H1 (cell line): ENCODE measurements around the gene ZNF546. TPM values are rescaled to one million over a fixed set of nuclear protein-coding genes. Genes with fewer than 3 reads are reported as not detected.

ENCODE experiments used
- CTCF ChIA-PET: fragments of 300-600 bp; sonication (Branson Sonifier 250); formaldehyde crosslinking; loops from one replicate; lab custom pipeline; 2021; ENCODE audit not compliant: partially characterized antibody; lab: Charles Lee
- POLR2A ChIA-PET: fragments of 300-600 bp; sonication (Branson Sonifier 250); formaldehyde crosslinking; loops from one replicate; lab custom pipeline; 2021; ENCODE audit warnings: inconsistent platforms; ENCODE audit not compliant: partially characterized antibody; lab: Charles Lee
- DNase-seq, 2 experiments: peaks; one replicate each; pipeline versions ENCODE4 v3.0.0 to v3.0.0-alpha.2; 2010 to 2022; ENCODE audit warnings: low spot score in 2 of 2, low read depth in 1 of 2, mixed read lengths in 1 of 2
- FAIRE-seq: peaks from 2 replicates; lab custom pipeline; 2011; peaks lifted over from hg19 to GRCh38; lab: Jason Lieb, UNC
- H2AFZ ChIP-seq: 2 replicates; pipeline ENCODE4 v1.8.1; 2012; ENCODE audit warnings: low read length, inconsistent platforms
- H2AK5ac ChIP-seq: 2 replicates; pipeline ENCODE4 v1.6.1; 2013; ENCODE audit warnings: low read depth, low read length
- H2BK120ac ChIP-seq: replicated peaks from 2 replicates; pipeline ENCODE3; 2013; ENCODE audit warnings: low read depth, low read length, inconsistent platforms
- H2BK12ac ChIP-seq: 2 replicates; pipeline ENCODE4 v1.6.1; 2013; ENCODE audit warnings: low read depth, low read length
- H2BK15ac ChIP-seq: 2 replicates; pipeline ENCODE4 v1.6.1; 2013; ENCODE audit warnings: low read length
- H2BK20ac ChIP-seq: 2 replicates; pipeline ENCODE4 v1.6.1; 2013; ENCODE audit warnings: low read length
- H2BK5ac ChIP-seq: 2 replicates; pipeline ENCODE4 v1.6.1; 2013; ENCODE audit warnings: low read depth, low read length
- H3K14ac ChIP-seq: 2 replicates; pipeline ENCODE4 v1.6.1; 2013; ENCODE audit warnings: inconsistent platforms; ENCODE audit not compliant: insufficient read length
- H3K18ac ChIP-seq: 2 replicates; pipeline ENCODE4 v1.6.1; 2013; ENCODE audit warnings: low read length; ENCODE audit errors: extremely low read depth
- H3K23ac ChIP-seq: 2 replicates; pipeline ENCODE4 v1.6.1; 2013; ENCODE audit warnings: inconsistent platforms; ENCODE audit not compliant: insufficient read length
- H3K23me2 ChIP-seq: 2 replicates; pipeline ENCODE4 v1.6.1; 2013; ENCODE audit warnings: low read depth, low read length
- H3K27ac ChIP-seq: 2 replicates; pipeline ENCODE4 v1.6.1; 2011; ENCODE audit warnings: low read depth, low read length, inconsistent platforms
- H3K27me3 ChIP-seq, 4 experiments: replicated peaks in 1 of 4; 1 replicate in 1 of 4; 2 replicates in 3 of 4; pipeline versions ENCODE4 v1.6.1 to v1.8.1; 2011 to 2013; ENCODE audit warnings: low read length in 3 of 4, mild to moderate bottlenecking in 3 of 4, inconsistent platforms in 2 of 4, mixed read lengths in 2 of 4, moderate library complexity in 1 of 4; ENCODE audit not compliant: control insufficient read depth in 3 of 4, insufficient read depth in 3 of 4; ENCODE audit errors: extremely low read depth in 1 of 4
- H3K36me3 ChIP-seq, 4 experiments: 2 replicates each; pipeline versions ENCODE4 v1.6.1 to v1.8.1; 2011 to 2013; ENCODE audit warnings: mild to moderate bottlenecking in 4 of 4, low read length in 3 of 4, moderate library complexity in 2 of 4, control low read depth in 1 of 4, inconsistent platforms in 1 of 4; ENCODE audit not compliant: insufficient read depth in 4 of 4, control insufficient read depth in 2 of 4
- H3K4ac ChIP-seq: replicated peaks from 2 replicates; pipeline ENCODE3; 2013; ENCODE audit warnings: low read length, low read depth, mixed read lengths, inconsistent platforms; ENCODE audit not compliant: insufficient read length
- H3K4me1 ChIP-seq, 4 experiments: replicated peaks in 1 of 4; 1 replicate in 1 of 4; 2 replicates in 3 of 4; pipeline versions ENCODE4 v1.6.1 to v1.8.1; 2011 to 2013; ENCODE audit warnings: low read length in 3 of 4, inconsistent platforms in 2 of 4, mixed read lengths in 1 of 4; ENCODE audit not compliant: insufficient read depth in 4 of 4, control insufficient read depth in 3 of 4
- H3K4me2 ChIP-seq, 2 experiments: 2 replicates each; pipeline versions ENCODE4 v1.6.1 to v1.8.1; 2011 to 2013; ENCODE audit warnings: low read depth in 2 of 2, low read length in 2 of 2, control low read depth in 1 of 2, inconsistent platforms in 1 of 2, mild to moderate bottlenecking in 1 of 2; ENCODE audit not compliant: insufficient read depth in 1 of 2
- H3K4me3 ChIP-seq, 4 experiments: fragments of 200-600, 300-600 bp in 1 of 4; sonication (generic), shearing (Covaris generic), sonication (Bioruptor Twin) in 1 of 4; 2 replicates each; pipeline versions ENCODE4 v1.5.1 to v1.8.1; 2011 to 2016; ENCODE audit warnings: low read length in 4 of 4, low read depth in 3 of 4, control low read depth in 2 of 4, inconsistent platforms in 2 of 4, mild to moderate bottlenecking in 2 of 4, mixed read lengths in 1 of 4, moderate library complexity in 1 of 4; ENCODE audit not compliant: insufficient read depth in 2 of 4; ENCODE audit errors: extremely low read depth in 1 of 4
- H3K56ac ChIP-seq: replicated peaks from 2 replicates; pipeline ENCODE3; 2013; ENCODE audit warnings: low read depth, mild to moderate bottlenecking, mixed read lengths, low read length, inconsistent platforms; ENCODE audit not compliant: insufficient read length
- H3K79me1 ChIP-seq: 2 replicates; pipeline ENCODE4 v1.6.1; 2013; ENCODE audit warnings: low read depth, low read length, control low read depth
- H3K79me2 ChIP-seq, 2 experiments: 2 replicates each; pipeline versions ENCODE4 v1.6.1 to v1.8.1; 2012 to 2013; ENCODE audit warnings: low read length in 2 of 2, mild to moderate bottlenecking in 2 of 2, inconsistent platforms in 1 of 2; ENCODE audit not compliant: insufficient read depth in 2 of 2, control insufficient read depth in 1 of 2
- H3K9ac ChIP-seq, 4 experiments: replicated peaks in 1 of 4; 1 replicate in 1 of 4; 2 replicates in 3 of 4; pipeline versions ENCODE4 v1.6.1 to v1.8.1; 2011 to 2013; ENCODE audit warnings: low read depth in 3 of 4, low read length in 3 of 4, control low read depth in 2 of 4, mild to moderate bottlenecking in 2 of 4, moderate library complexity in 2 of 4, inconsistent platforms in 1 of 4; ENCODE audit errors: extremely low read depth in 1 of 4
- H3K9me3 ChIP-seq, 2 experiments: 2 replicates each; pipeline versions ENCODE4 v1.6.1 to v1.8.1; 2012 to 2013; ENCODE audit warnings: mild to moderate bottlenecking in 2 of 2, moderate library complexity in 2 of 2, control low read depth in 1 of 2, inconsistent platforms in 1 of 2, low read depth in 1 of 2, low read length in 1 of 2, mixed read lengths in 1 of 2; ENCODE audit not compliant: insufficient read depth in 2 of 2
- H4K20me1 ChIP-seq, 2 experiments: replicated peaks in 1 of 2; 2 replicates each; pipeline versions ENCODE3 to v1.8.1; 2011 to 2013; ENCODE audit warnings: inconsistent platforms in 2 of 2, low read length in 2 of 2, mild to moderate bottlenecking in 1 of 2; ENCODE audit not compliant: insufficient read depth in 2 of 2, control insufficient read depth in 1 of 2
- H4K5ac ChIP-seq: 2 replicates; pipeline ENCODE4 v1.6.1; 2013; ENCODE audit warnings: low read length, low read depth, mixed read lengths, inconsistent platforms; ENCODE audit not compliant: insufficient read length
- H4K8ac ChIP-seq: 2 replicates; pipeline ENCODE4 v1.8.0; 2013; ENCODE audit warnings: mild to moderate bottlenecking, moderate library complexity, low read length, inconsistent platforms; ENCODE audit not compliant: insufficient read depth; ENCODE audit errors: extremely low read depth
- H4K91ac ChIP-seq: replicated peaks from 2 replicates; pipeline ENCODE3; 2013; ENCODE audit warnings: low read length, mixed read lengths, inconsistent platforms; ENCODE audit not compliant: insufficient read length
- BACH1 ChIP-seq: IDR thresholded peaks from 2 replicates; pipeline ENCODE4 v1.6.1; 2012; ENCODE audit warnings: low read length, improper control_type of control experiment
- RNF2 ChIP-seq: fragments of 200-900, 300-1000 bp; sonication (generic); IDR thresholded peaks from 2 replicates; pipeline ENCODE4 v1.7.1; 2016; ENCODE audit warnings: borderline replicate concordance, low read depth, mild to moderate bottlenecking, antibody characterized with exemption, low read length; ENCODE audit not compliant: poor library complexity, severe bottlenecking; ENCODE audit errors: missing control alignments
- SP1 ChIP-seq: IDR thresholded peaks from 2 replicates; pipeline ENCODE4 v1.6.1; 2011; ENCODE audit warnings: low read depth, low read length
- polyA plus RNA-seq, 7 experiments: library from polyadenylated mRNA; depleted of rRNA in 3 of 7; stranded (reverse) in 5 of 7; unstranded in 2 of 7; fragments of >200 nt in 5 of 7; fragments of 200-250 nt in 2 of 7; gene quantifications; 1 replicate in 5 of 7; 2 replicates in 1 of 7; 4 replicates in 1 of 7; pipeline versions ENCODE4 v1.2.1 to v1.2.3, GENCODE V29; 2011 to 2013; ENCODE audit warnings: missing spikeins in 2 of 7, mixed read lengths in 2 of 7
- total RNA-seq: library from RNA; stranded (reverse); fragmentation: NEBNext Ultra II Directional; extraction: Animal tissue kit (Norgen Biotek cat#: 25700); gene quantifications from 2 replicates; pipeline ENCODE4 v1.2.1, GENCODE V29; 2021

The ZNF546 gene
- total and polyA plus RNA-seq, 2 of the 8 experiments (the other 6 are each of a cell fraction or from before 2014, with no cell fraction given): 0.21 to 1.1 TPM

DNA sequence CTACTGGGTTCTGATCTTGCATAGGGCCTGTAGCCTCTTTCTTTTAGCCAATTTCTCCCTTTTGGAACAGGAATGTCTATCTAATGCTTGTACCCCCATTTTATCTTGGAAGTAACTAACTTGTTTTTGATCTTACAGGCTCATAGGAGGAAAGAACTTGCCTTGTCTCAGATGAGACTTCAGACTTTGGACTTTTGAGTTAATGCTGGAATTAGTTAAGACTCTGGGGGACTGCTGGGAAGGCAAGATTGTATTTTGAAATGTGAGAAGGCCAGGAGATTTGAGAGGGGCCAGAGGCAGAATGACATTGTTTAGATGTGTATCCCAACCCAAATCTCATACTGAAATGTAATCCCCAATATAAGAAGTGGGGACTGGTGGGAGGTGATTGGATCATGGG, 2.5 kb upstream of the ZNF546 start:
- H3K14ac ChIP-seq: no peak overlapping the region
- ChIA-PET POLR2A (interaction anchor here (0.7 kb wide), 1 partner anchor 372 kb away, joined by 3 read pairs; no protein-coding TSS in a partner anchor), CTCF (no interaction called here)

More for the DNA sequence above, 2.5 kb upstream of the ZNF546 start:
- H3K27ac ChIP-seq: no peak overlapping the region
- H4K5ac ChIP-seq: no peak overlapping the region
- no peaks in the 10 kb centered on the region for H3K27me3 ChIP-seq
- no peak overlapping the region for H2BK120ac ChIP-seq
- H3K36me3 ChIP-seq: no peaks in the 10 kb centered on the region
- no peak overlapping the region for H3K18ac ChIP-seq
- no peak overlapping the region for H3K4me2 ChIP-seq
- no peak overlapping the region for H3K9ac ChIP-seq
- peaks cover 0 to 3% (median 1%) of the 10 kb centered on the region in 4 experiments; a peak in 3 of 7 replicates for H3K4me1 ChIP-seq
- DNase-seq (no peak), FAIRE-seq (no peak)
- H3K79me2 ChIP-seq: peaks cover 5 to 23% of the 10 kb centered on the region in 2 experiments; a peak in 3 of 4 replicates
- H2AFZ ChIP-seq: no peak overlapping the region
- no peak overlapping the region for H4K91ac ChIP-seq
- no peak overlapping the region for H2BK5ac ChIP-seq
- peaks cover 9% of the 10 kb centered on the region for H3K23me2 ChIP-seq
- no peak overlapping the region for H2BK15ac ChIP-seq
- H2AK5ac ChIP-seq: no peak overlapping the region
- H4K8ac ChIP-seq: no peak overlapping the region
- H2BK12ac ChIP-seq: no peak overlapping the region
- H3K56ac ChIP-seq: no peak overlapping the region
- no peaks in the 10 kb centered on the region for H4K20me1 ChIP-seq
- no peak overlapping the region for H3K4me3 ChIP-seq
- H3K4ac ChIP-seq: no peak overlapping the region
- peaks cover 3% of the 10 kb centered on the region; the same call in 1 of the 2 replicates for H3K79me1 ChIP-seq
- TF ChIP-seq RNF2 (no peak), SP1 (no peak), BACH1 (no peak)
- peaks cover 9 to 15% of the 10 kb centered on the region in 2 experiments; a peak in 2 of 4 replicates for H3K9me3 ChIP-seq
- no peak overlapping the region for H2BK20ac ChIP-seq
- no peak overlapping the region for H3K23ac ChIP-seq
